Sigmoid colon (tissue), 7 donors: ENCODE results near the gene KAZN. TPM values are rescaled to one million over a fixed set of nuclear protein-coding genes. Genes with fewer than 3 reads are reported as not detected.

Experiments used
- DNase-seq: peaks from one replicate; pipeline ENCODE4 v3.0.0-alpha.2; 2019
- H3K27ac ChIP-seq, 4 donors: fragments of 200-600 bp; sonication (generic); one replicate each; pipeline ENCODE4 v1.5.1; 2016 to 2019; ENCODE audit warnings: mild to moderate bottlenecking in 1 of 4
- H3K27me3 ChIP-seq, 3 donors: fragments of 200-600 bp; sonication (generic); one replicate each; pipeline ENCODE4 v1.5.1; 2019; ENCODE audit warnings: mild to moderate bottlenecking in 1 of 3
- H3K36me3 ChIP-seq, 4 donors: fragments of 200-600 bp; sonication (generic); one replicate each; pipeline ENCODE4 v1.5.1; 2016 to 2019
- H3K4me1 ChIP-seq, 4 donors: fragments of 200-600 bp; sonication (generic); one replicate each; pipeline ENCODE4 v1.5.1; 2017 to 2019
- H3K4me3 ChIP-seq, 4 donors: fragments of 200-600 bp; sonication (generic); one replicate each; pipeline ENCODE4 v1.5.1; 2017 to 2019; ENCODE audit warnings: mild to moderate bottlenecking in 2 of 4, moderate library complexity in 1 of 4
- H3K9me3 ChIP-seq, 4 donors: fragments of 200-600 bp in 3 of 4; sonication (generic) in 3 of 4; one replicate each; pipeline versions ENCODE4 v1.5.1 to v1.6.1; 2013 to 2019
- EP300 ChIP-seq, 4 donors: sonication (generic); formaldehyde crosslinking; IDR thresholded peaks; one replicate each; pipeline ENCODE4 v1.6.1; 2017; ENCODE audit warnings: antibody characterized with exemption in 4 of 4
- POLR2A ChIP-seq, 2 donors: fragments of 450-650 bp; IDR thresholded peaks; one replicate each; pipeline ENCODE4 v1.6.1; 2016; ENCODE audit warnings: antibody characterized with exemption in 2 of 2, mild to moderate bottlenecking in 2 of 2, moderate library complexity in 2 of 2
- POLR2AphosphoS5 ChIP-seq, 4 donors: sonication (generic); formaldehyde crosslinking; IDR thresholded peaks; one replicate each; pipeline ENCODE4 v1.6.1; 2017; ENCODE audit warnings: antibody characterized with exemption in 4 of 4
- whole genome bisulfite sequencing, 2 donors: extraction: QIAGEN DNeasy Blood & Tissue Kit; methylation state at CpG; one replicate each; pipeline ENCODE4 v1.1.7; 2013; 5-methylcytosine and 5-hydroxymethylcytosine counted together
- intact Hi-C: fragments of 100-400 bp; cut with DNase I; formaldehyde crosslinking; loops from one replicate; pipeline ENCODE4 v1.15.1; 2023
- polyA plus RNA-seq, 3 donors: library from polyadenylated mRNA; stranded (reverse); fragments of 200-250 nt; gene quantifications; one replicate each; pipeline ENCODE4 v1.2.3, GENCODE V29; 2013
- total RNA-seq, 4 donors: library from RNA; depleted of rRNA; stranded (reverse); fragments of >200 nt; gene quantifications; one replicate each; pipeline ENCODE4 v1.1.0, GENCODE V29; 2016
- TF ChIP-seq, protein P1 (sequence below), 4 experiments: fragments of 450-650 bp in 3 of 4; fragments of 200-600 bp in 1 of 4; IDR thresholded peaks; one replicate each; pipeline ENCODE4 v1.5.1; 2016 to 2019; ENCODE audit warnings: antibody characterized with exemption in 4 of 4, mild to moderate bottlenecking in 3 of 4, moderate library complexity in 2 of 4
- donor health status: healthy with polysubstance abuse.
- donor health status: Bipolar disorder and iron deficiency.
- donor health status: healthy.

Gene KAZN
- total and polyA plus RNA-seq, 7 donors = 2.5 to 11.4 (median 5.6) TPM

DNA sequence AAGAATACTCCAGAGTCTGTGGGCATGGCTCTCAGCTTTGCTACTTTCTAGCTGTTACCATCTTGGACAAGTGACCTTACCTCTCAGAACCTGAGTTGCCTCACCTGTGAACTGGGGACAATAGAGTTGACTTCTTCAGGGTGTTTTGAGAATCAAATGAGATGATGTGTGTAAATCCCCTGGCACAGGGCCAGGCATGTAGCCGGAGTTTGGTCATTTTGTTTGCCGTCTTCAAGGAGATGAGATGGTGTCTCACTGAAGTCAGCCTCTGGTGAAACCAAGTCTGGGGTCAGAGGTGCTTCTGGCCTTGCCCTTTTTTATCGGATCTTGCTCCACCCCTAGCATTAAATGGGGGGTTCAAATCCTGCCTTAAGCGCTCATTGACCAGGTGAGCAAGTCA lies 405.9 kb downstream of the KAZN start:
- Histone ChIP-seq H3K27me3 (no peaks in the 10 kb centered on the region), H3K27ac (no peak overlapping the region), H3K36me3 (no peaks in the 10 kb centered on the region), H3K4me1 (peaks cover 0 to 8% (median 0%) of the 10 kb centered on the region in 4 donors), H3K4me3 (no peak overlapping the region), H3K9me3 (no peaks in the 10 kb centered on the region)
- no peak for TF ChIP-seq EP300 (IDR thresholded peaks at IDR 0.05)
- no peak for TF ChIP-seq POLR2A (IDR thresholded peaks at IDR 0.05)
- no peak for TF ChIP-seq POLR2AphosphoS5 (IDR thresholded peaks at IDR 0.05)
- TF ChIP-seq, protein P1, sequence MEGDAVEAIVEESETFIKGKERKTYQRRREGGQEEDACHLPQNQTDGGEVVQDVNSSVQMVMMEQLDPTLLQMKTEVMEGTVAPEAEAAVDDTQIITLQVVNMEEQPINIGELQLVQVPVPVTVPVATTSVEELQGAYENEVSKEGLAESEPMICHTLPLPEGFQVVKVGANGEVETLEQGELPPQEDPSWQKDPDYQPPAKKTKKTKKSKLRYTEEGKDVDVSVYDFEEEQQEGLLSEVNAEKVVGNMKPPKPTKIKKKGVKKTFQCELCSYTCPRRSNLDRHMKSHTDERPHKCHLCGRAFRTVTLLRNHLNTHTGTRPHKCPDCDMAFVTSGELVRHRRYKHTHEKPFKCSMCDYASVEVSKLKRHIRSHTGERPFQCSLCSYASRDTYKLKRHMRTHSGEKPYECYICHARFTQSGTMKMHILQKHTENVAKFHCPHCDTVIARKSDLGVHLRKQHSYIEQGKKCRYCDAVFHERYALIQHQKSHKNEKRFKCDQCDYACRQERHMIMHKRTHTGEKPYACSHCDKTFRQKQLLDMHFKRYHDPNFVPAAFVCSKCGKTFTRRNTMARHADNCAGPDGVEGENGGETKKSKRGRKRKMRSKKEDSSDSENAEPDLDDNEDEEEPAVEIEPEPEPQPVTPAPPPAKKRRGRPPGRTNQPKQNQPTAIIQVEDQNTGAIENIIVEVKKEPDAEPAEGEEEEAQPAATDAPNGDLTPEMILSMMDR (IDR thresholded peaks at IDR 0.05) = no peak
- intact Hi-C loops = no loop called here
- 60 to 76% methylated on average over 4 of the region's 4 CpGs for WGBS, 2 donors
- DNase-seq = no peak

DNA sequence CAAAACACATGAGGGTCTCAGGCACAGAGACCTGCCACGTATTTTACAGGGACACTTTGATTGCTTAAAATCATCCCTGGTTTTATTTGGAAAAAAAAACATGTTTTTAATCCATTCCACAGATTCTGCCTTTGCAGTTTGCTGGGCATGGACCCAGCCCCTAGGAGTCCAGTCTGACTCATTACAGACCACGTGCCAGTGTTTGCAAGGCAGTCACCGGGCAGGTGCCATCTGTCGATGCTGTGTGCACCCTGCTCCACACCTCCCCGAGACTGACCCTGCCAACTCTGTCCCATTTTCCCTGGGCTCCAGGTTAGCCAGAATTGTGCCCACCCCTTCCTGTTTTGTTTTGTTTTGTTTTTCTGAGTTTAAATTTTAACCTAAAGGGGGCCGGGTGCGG lies 406.6 kb downstream of the KAZN start:
- intact Hi-C loops = no loop called here

DNA sequence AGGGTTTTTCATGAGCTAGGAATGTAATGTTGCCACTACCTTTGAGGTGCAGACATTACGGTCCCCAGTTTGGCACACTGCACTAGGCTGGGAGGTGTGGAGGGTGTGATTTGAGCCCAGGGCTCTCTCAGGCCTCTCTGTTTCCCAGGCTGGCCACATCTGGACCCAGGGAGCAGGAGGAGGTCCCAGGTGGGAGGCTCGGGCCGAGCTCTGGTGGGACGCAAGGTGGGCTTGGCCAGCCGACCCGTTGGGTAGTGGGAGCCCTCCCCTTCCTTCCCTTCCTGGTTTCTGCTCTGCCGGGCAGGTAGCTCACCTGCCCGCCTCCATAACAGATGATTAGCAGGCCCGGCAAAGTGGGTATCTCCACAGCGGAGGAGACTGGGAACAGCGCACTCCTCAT lies 408.9 kb downstream of the KAZN start:
- peak overlapping the region in 2 of 4 donors; percentile 2 to 43 for H3K27ac ChIP-seq

More for the DNA sequence above, 406.6 kb downstream of the KAZN start:
- no peak overlapping the region for H3K4me3 ChIP-seq
- 78 to 87% methylated on average over 7 of the region's 7 CpGs for WGBS, 2 donors
- no peak overlapping the region for H3K27ac ChIP-seq
- no peak for DNase-seq
- TF ChIP-seq, protein P1 (IDR thresholded peaks at IDR 0.05) = no peak
- TF ChIP-seq POLR2A (IDR thresholded peaks at IDR 0.05) (no peak), POLR2AphosphoS5 (IDR thresholded peaks at IDR 0.05) (no peak), EP300 (IDR thresholded peaks at IDR 0.05) (no peak)
- H3K27me3 ChIP-seq = no peaks in the 10 kb centered on the region
- peaks cover 0 to 8% (median 0%) of the 10 kb centered on the region in 4 donors for H3K4me1 ChIP-seq
- no peaks in the 10 kb centered on the region for H3K36me3 ChIP-seq
- no peaks in the 10 kb centered on the region for H3K9me3 ChIP-seq

DNA sequence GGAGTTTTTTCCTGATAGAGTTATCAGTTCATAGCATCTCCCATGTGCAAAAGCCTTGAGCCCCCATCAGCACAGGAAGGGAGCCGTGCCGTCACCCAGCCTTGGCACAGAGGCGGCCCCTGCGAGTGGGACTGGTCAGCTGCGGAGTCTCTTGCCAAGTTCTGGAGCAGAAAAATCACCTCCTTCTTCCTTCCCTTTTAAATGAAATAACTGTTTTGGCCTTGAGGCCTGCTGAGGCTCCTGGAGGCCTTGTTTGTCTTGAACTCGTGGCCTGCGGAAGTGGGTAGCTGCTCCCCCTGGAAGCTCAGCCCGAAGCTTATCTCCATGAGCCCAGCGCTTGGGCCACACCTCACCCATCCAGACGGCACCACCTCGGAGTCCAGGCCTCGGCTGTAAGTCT lies 409.4 kb downstream of the KAZN start:
- intact Hi-C loops = no loop called here
- peak overlapping the region in 2 of 4 donors; percentile 2 to 43 for H3K27ac ChIP-seq
- H3K27me3 ChIP-seq = no peaks in the 10 kb centered on the region
- peaks cover 0 to 8% (median 0%) of the 10 kb centered on the region in 4 donors for H3K4me1 ChIP-seq
- TF ChIP-seq POLR2A (IDR thresholded peaks at IDR 0.05) (no peak), POLR2AphosphoS5 (IDR thresholded peaks at IDR 0.05) (no peak), EP300 (IDR thresholded peaks at IDR 0.05) (no peak)
- TF ChIP-seq, protein P1 (IDR thresholded peaks at IDR 0.05) = no peak
- H3K4me3 ChIP-seq = no peak overlapping the region
- DNase-seq = no peak
- 80 to 84% methylated on average over 12 of the region's 12 CpGs for WGBS, 2 donors
- H3K36me3 ChIP-seq = no peaks in the 10 kb centered on the region
- H3K9me3 ChIP-seq = no peaks in the 10 kb centered on the region

More for the DNA sequence above, 408.9 kb downstream of the KAZN start:
- Histone ChIP-seq H3K36me3 (no peaks in the 10 kb centered on the region), H3K9me3 (no peaks in the 10 kb centered on the region), H3K4me1 (peaks cover 0 to 8% (median 0%) of the 10 kb centered on the region in 4 donors), H3K4me3 (no peak overlapping the region), H3K27me3 (no peaks in the 10 kb centered on the region)
- intact Hi-C loops = no loop called here
- no peak for TF ChIP-seq POLR2A (IDR thresholded peaks at IDR 0.05)
- TF ChIP-seq EP300 (IDR thresholded peaks at IDR 0.05) = no peak
- no peak for TF ChIP-seq POLR2AphosphoS5 (IDR thresholded peaks at IDR 0.05)
- TF ChIP-seq, protein P1 (IDR thresholded peaks at IDR 0.05) = no peak
- no peak for DNase-seq
- WGBS, 2 donors = 86 to 87% methylated on average over 11 of the region's 11 CpGs
